HUES48 (cell line): ENCODE data around the gene QKI.
"Not testable (repeated sequence)": the region's sequence is repeated elsewhere in the genome, so short reads cannot be mapped to it uniquely, and the experiment has no call there.

Source experiments
- H3K27ac ChIP-seq: one replicate; pipeline ENCODE4 v1.7.0; 2013; ENCODE audit warnings: low read depth, low read length, inconsistent platforms
- H3K27me3 ChIP-seq: 2 replicates; pipeline ENCODE4 v1.6.1; 2013; ENCODE audit warnings: mild to moderate bottlenecking, low read length; ENCODE audit not compliant: control insufficient read depth, insufficient read depth
- H3K36me3 ChIP-seq: 2 replicates; pipeline ENCODE4 v1.6.1; 2013; ENCODE audit warnings: low read length; ENCODE audit not compliant: control insufficient read depth, insufficient read depth
- H3K4me1 ChIP-seq: 2 replicates; pipeline ENCODE4 v1.6.1; 2013; ENCODE audit warnings: mild to moderate bottlenecking, low read length; ENCODE audit not compliant: control insufficient read depth, insufficient read depth
- H3K4me3 ChIP-seq: 2 replicates; pipeline ENCODE4 v1.5.1; 2013; ENCODE audit warnings: mild to moderate bottlenecking, low read depth, low read length
- H3K9ac ChIP-seq: 2 replicates; pipeline ENCODE4 v1.6.1; 2013; ENCODE audit warnings: mild to moderate bottlenecking, low read depth, low read length, moderate library complexity
- H3K9me3 ChIP-seq: 2 replicates; pipeline ENCODE4 v1.6.1; 2013; ENCODE audit warnings: low read length; ENCODE audit not compliant: control insufficient read depth, insufficient read depth

Gene QKI

GRCh38 chr6:163377561-163377960 lies 37.0 kb upstream of the QKI start:
- Histone ChIP-seq H3K36me3 (no peaks in the 10 kb centered on the region), H3K9ac (no peak overlapping the region), H3K9me3 (no peaks in the 10 kb centered on the region), H3K27ac (no peak overlapping the region), H3K4me3 (no peak overlapping the region), H3K27me3 (no peaks in the 10 kb centered on the region), H3K4me1 (no peaks in the 10 kb centered on the region)

GRCh38 chr6:163380216-163380615 lies 34.3 kb upstream of the QKI start:
- H3K27me3 ChIP-seq = no peaks in the 10 kb centered on the region
- no peaks in the 10 kb centered on the region for H3K9me3 ChIP-seq
- no peak overlapping the region for H3K9ac ChIP-seq
- no peaks in the 10 kb centered on the region for H3K4me1 ChIP-seq
- no peak overlapping the region for H3K4me3 ChIP-seq
- H3K36me3 ChIP-seq = no peaks in the 10 kb centered on the region
- H3K27ac ChIP-seq = no peak overlapping the region

- no peaks in the 10 kb centered on the region for H3K4me1 ChIP-seq
- H3K9ac ChIP-seq = no peak overlapping the region
- no peaks in the 10 kb centered on the region for H3K27me3 ChIP-seq
- no peaks in the 10 kb centered on the region for H3K9me3 ChIP-seq
- no peak overlapping the region for H3K4me3 ChIP-seq
- H3K36me3 ChIP-seq = no peaks in the 10 kb centered on the region
- no peak overlapping the region for H3K27ac ChIP-seq
Measured at GRCh38 chr6:163381118-163381756, 33.3 kb upstream of the QKI start.

- not testable (repeated sequence) for H3K9me3 ChIP-seq, H3K9ac ChIP-seq, H3K36me3 ChIP-seq, H3K4me3 ChIP-seq, H3K27me3 ChIP-seq, H3K27ac ChIP-seq, H3K4me1 ChIP-seq
Measured at GRCh38 chr6:163383396-163383795, 31.1 kb upstream of the QKI start.

GRCh38 chr6:163383912-163384311 lies 30.6 kb upstream of the QKI start:
- no peaks in the 10 kb centered on the region for H3K36me3 ChIP-seq
- no peaks in the 10 kb centered on the region for H3K9me3 ChIP-seq
- no peak overlapping the region for H3K4me3 ChIP-seq
- H3K27ac ChIP-seq = no peak overlapping the region
- no peaks in the 10 kb centered on the region for H3K27me3 ChIP-seq
- H3K9ac ChIP-seq = no peak overlapping the region
- H3K4me1 ChIP-seq = no peaks in the 10 kb centered on the region

GRCh38 chr6:163384510-163384909 lies 30.0 kb upstream of the QKI start:
- H3K27ac ChIP-seq = no peak overlapping the region
- no peaks in the 10 kb centered on the region for H3K4me1 ChIP-seq
- no peaks in the 10 kb centered on the region for H3K36me3 ChIP-seq

GRCh38 chr6:163385503-163385902 lies 29.0 kb upstream of the QKI start:
- not testable (repeated sequence) for H3K27me3 ChIP-seq, H3K4me3 ChIP-seq, H3K36me3 ChIP-seq, H3K27ac ChIP-seq, H3K4me1 ChIP-seq, H3K9me3 ChIP-seq, H3K9ac ChIP-seq

More at GRCh38 chr6:163384510-163384909, 30.0 kb upstream of the QKI start:
- no peak overlapping the region for H3K9ac ChIP-seq
- no peaks in the 10 kb centered on the region for H3K9me3 ChIP-seq
- no peak overlapping the region for H3K4me3 ChIP-seq
- no peaks in the 10 kb centered on the region for H3K27me3 ChIP-seq

- Histone ChIP-seq H3K4me1 (no peaks in the 10 kb centered on the region), H3K4me3 (no peak overlapping the region), H3K27ac (no peak overlapping the region), H3K27me3 (no peaks in the 10 kb centered on the region), H3K9ac (no peak overlapping the region), H3K9me3 (no peaks in the 10 kb centered on the region), H3K36me3 (no peaks in the 10 kb centered on the region)
Measured at GRCh38 chr6:163386329-163386908, 28.1 kb upstream of the QKI start.

- Histone ChIP-seq H3K9me3 (no peaks in the 10 kb centered on the region), H3K27ac (no peak overlapping the region), H3K4me3 (no peak overlapping the region), H3K27me3 (no peaks in the 10 kb centered on the region), H3K9ac (no peak overlapping the region), H3K4me1 (no peaks in the 10 kb centered on the region), H3K36me3 (no peaks in the 10 kb centered on the region)
Measured at GRCh38 chr6:163387317-163387716, 27.2 kb upstream of the QKI start.

- Histone ChIP-seq H3K4me3 (no peak overlapping the region), H3K4me1 (peaks cover 3% of the 10 kb centered on the region; the same call in 1 of the 2 replicates), H3K27ac (no peak overlapping the region), H3K27me3 (no peaks in the 10 kb centered on the region), H3K9ac (no peak overlapping the region), H3K36me3 (no peaks in the 10 kb centered on the region), H3K9me3 (no peaks in the 10 kb centered on the region)
Measured at GRCh38 chr6:163389354-163389753, 25.2 kb upstream of the QKI start.

GRCh38 chr6:163390770-163391169 lies 23.7 kb upstream of the QKI start:
- Histone ChIP-seq H3K9me3 (no peaks in the 10 kb centered on the region), H3K36me3 (no peaks in the 10 kb centered on the region), H3K27me3 (no peaks in the 10 kb centered on the region), H3K4me3 (no peak overlapping the region), H3K9ac (no peak overlapping the region), H3K4me1 (peaks cover 3% of the 10 kb centered on the region; the same call in 1 of the 2 replicates), H3K27ac (no peak overlapping the region)
